ENCODE measurements around the gene TUBGCP5. TPM values are rescaled to one million over a fixed set of nuclear protein-coding genes. Genes with fewer than 3 reads are reported as not detected.

The TUBGCP5 gene
- total RNA-seq, 4 donors from 2014 or later: 21.9 to 48.4 (median 24.8) TPM

DNA sequence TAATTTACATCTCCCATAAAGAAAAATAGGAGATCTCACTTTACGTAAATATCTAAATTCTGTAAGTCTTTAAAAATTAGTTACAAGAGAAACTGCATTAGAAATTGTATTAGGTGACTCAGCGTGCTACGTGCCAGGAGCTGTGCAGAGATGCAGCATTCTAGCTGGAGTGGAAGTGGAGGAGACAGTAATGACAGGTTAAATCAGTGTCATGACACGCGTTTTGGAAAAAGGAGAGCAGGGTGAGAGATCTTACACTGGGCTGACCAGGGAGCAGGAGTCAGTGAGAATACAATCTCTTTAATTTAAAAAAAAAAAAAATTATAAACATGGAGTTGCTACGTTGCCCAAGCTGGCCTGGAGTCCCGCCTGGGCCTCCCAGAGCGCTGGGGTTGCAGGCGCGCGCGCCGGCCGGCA lies 635 bp downstream of the TUBGCP5 start:
- WGBS, 2 donors: 5% methylated on average over 14 of the region's 14 CpGs
- TF ChIP-seq POLR2A (IDR thresholded peaks at IDR 0.05): no peak
- TF ChIP-seq, protein P1, sequence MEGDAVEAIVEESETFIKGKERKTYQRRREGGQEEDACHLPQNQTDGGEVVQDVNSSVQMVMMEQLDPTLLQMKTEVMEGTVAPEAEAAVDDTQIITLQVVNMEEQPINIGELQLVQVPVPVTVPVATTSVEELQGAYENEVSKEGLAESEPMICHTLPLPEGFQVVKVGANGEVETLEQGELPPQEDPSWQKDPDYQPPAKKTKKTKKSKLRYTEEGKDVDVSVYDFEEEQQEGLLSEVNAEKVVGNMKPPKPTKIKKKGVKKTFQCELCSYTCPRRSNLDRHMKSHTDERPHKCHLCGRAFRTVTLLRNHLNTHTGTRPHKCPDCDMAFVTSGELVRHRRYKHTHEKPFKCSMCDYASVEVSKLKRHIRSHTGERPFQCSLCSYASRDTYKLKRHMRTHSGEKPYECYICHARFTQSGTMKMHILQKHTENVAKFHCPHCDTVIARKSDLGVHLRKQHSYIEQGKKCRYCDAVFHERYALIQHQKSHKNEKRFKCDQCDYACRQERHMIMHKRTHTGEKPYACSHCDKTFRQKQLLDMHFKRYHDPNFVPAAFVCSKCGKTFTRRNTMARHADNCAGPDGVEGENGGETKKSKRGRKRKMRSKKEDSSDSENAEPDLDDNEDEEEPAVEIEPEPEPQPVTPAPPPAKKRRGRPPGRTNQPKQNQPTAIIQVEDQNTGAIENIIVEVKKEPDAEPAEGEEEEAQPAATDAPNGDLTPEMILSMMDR (IDR thresholded peaks at IDR 0.05): no peak
- DNase-seq: peak in 1 of 2 donors; percentile 17
- Histone ChIP-seq H3K9me3 (no peaks in the 10 kb centered on the region), H3K27me3 (no peaks in the 10 kb centered on the region), H3K4me3 (replicated peaks in 1 of 3) (peak overlapping the region; percentile 31 to 90 (median 73)), H3K36me3 (peaks cover 0 to 6% of the 10 kb centered on the region in 2 donors), H3K27ac (peak overlapping the region; percentile 5 to 67 (median 10)), H3K4me1 (peaks cover 4 to 7% of the 10 kb centered on the region in 2 donors)
- intact Hi-C loops (cut with DNase I): loop anchor here (5.0 kb wide), 1 partner anchor 56 kb away; the partner anchor contains the start of gene CYFIP1

DNA sequence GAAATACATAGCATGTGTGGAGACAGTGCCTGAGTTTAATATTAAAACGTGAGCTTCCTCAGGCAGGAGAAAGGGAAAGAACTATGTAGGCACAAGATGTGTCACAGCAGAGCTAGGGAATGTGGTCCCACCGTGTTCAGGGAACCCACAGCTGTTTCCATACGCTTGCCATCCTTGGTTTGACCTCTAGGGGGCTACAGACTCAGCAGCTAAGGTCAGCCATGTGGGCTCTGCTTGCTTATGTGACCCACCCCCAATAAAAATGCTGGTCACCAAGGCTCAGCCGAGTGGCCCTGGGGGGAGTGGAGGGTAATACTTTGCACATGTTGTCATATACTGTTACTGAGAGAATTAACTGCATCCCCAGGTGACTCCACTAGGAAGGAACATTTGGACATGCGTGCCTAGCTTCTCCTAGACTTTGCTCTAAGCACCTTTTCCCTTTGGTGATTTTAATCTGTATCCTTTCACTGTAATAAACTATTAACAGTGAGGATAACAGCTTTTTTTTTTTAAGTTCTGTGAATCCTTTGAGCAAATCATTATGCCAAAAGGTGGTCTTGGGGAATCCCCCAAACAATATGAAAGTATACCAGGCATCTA lies 3.3 kb downstream of the TUBGCP5 start:
- H3K27ac ChIP-seq: no peak overlapping the region
- TF ChIP-seq POLR2A (IDR thresholded peaks at IDR 0.05): no peak
- TF ChIP-seq, protein P1 (IDR thresholded peaks at IDR 0.05): peak; percentile 16 to 69 (median 44)
- peaks cover 4 to 7% of the 10 kb centered on the region in 2 donors for H3K4me1 ChIP-seq
- intact Hi-C loops (cut with DNase I): loop anchor here (5.0 kb wide), 1 partner anchor 54 kb away; the partner anchor contains the start of gene CYFIP1
- no peak overlapping the region for H3K4me3 ChIP-seq (replicated peaks in 1 of 3)
- 45 to 53% methylated on average over 5 of the region's 5 CpGs for WGBS, 2 donors
- H3K36me3 ChIP-seq: peaks cover 0 to 14% of the 10 kb centered on the region in 2 donors
- H3K27me3 ChIP-seq: no peaks in the 10 kb centered on the region
- no peaks in the 10 kb centered on the region for H3K9me3 ChIP-seq
- peak; percentile 21 to 40 for DNase-seq

DNA sequence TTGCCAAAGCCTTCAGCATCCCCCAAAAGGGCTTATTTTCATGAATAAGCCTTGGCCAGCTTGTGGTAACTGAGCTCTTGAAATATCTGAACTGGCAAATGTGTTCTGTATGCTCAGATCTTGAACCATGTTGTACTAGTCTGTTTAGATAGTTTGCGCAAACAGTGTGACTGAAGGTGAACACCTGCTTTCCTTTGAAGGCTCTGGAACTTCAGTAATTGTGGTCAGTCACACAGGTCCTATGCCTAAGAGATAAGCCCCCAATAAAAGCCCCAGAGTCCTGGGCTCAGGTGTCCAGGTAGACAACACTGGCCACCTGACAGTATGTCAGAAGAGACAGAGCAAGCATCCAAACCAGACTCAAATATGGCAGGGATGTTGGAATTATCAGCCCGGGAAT lies 5.4 kb downstream of the TUBGCP5 start:
- H3K27ac ChIP-seq: no peak overlapping the region
- no peak for TF ChIP-seq POLR2A (IDR thresholded peaks at IDR 0.05)
- TF ChIP-seq, protein P1 (IDR thresholded peaks at IDR 0.05): no peak
- no peak for DNase-seq
- no peaks in the 10 kb centered on the region for H3K27me3 ChIP-seq
- H3K4me1 ChIP-seq: peaks cover 0 to 4% of the 10 kb centered on the region in 2 donors
- H3K9me3 ChIP-seq: no peaks in the 10 kb centered on the region
- whole genome bisulfite sequencing, 2 donors: 97 to 98% methylated on average over 2 of the region's 2 CpGs
- H3K4me3 ChIP-seq (replicated peaks in 1 of 3): no peak overlapping the region
- H3K36me3 ChIP-seq: peaks cover 15 to 35% of the 10 kb centered on the region in 2 donors
- intact Hi-C loops (cut with DNase I): no loop called here

DNA sequence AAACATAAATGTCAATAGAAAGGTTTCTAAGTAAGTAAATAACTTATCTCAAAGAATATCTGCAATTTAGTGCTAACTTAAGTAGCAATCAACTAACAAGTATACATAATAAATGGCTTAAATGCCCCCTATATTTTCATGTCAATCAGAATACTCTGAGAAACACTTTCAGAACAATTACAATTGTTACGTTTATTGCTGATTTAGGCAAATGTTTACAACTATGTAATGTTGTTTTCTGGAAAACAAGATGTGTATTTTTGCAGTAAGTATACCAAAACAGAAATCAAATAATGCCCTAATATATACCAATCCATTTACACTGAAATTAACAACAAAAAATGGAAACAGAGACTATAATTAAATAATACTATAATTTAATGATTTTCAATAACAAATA lies 13.2 kb downstream of the TUBGCP5 start:
- Histone ChIP-seq H3K27ac (no peak overlapping the region), H3K4me3 (replicated peaks in 1 of 3) (no peak overlapping the region), H3K4me1 (no peaks in the 10 kb centered on the region), H3K36me3 (peaks cover 63 to 88% of the 10 kb centered on the region in 2 donors), H3K27me3 (no peaks in the 10 kb centered on the region), H3K9me3 (no peaks in the 10 kb centered on the region)
- no peak for TF ChIP-seq POLR2A (IDR thresholded peaks at IDR 0.05)
- TF ChIP-seq, protein P1 (IDR thresholded peaks at IDR 0.05): no peak
- intact Hi-C loops (cut with DNase I): no loop called here
- no peak for DNase-seq
- 93 to 94% methylated on average over 1 of the region's 1 CpG for WGBS, 2 donors

DNA sequence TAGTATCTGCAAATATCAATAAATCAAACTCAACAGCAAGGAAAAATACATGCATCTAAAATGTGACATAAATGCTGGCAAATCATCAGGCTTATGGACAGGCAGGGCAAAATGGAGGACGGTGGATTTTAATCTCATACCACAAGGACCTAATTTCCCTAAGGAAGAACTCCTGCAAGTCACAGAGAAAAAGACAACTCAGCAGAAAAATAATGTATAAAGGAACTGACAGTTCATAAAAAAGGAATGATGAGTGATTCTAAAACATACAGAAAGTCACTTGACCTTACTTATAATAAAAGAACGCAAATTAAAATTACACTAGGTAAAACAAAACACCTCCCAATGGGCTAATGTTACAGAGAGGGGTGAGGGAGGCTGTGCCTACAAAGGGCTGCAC lies 17.2 kb downstream of the TUBGCP5 start:
- Histone ChIP-seq H3K4me3 (replicated peaks in 1 of 3) (no peak overlapping the region), H3K27me3 (no peaks in the 10 kb centered on the region), H3K9me3 (no peaks in the 10 kb centered on the region), H3K4me1 (no peaks in the 10 kb centered on the region), H3K27ac (no peak overlapping the region), H3K36me3 (peaks cover 74 to 82% of the 10 kb centered on the region in 2 donors)
- intact Hi-C loops (cut with DNase I): no loop called here
- TF ChIP-seq, protein P1 (IDR thresholded peaks at IDR 0.05): no peak
- no peak for TF ChIP-seq POLR2A (IDR thresholded peaks at IDR 0.05)
- no peak for DNase-seq
- WGBS, 2 donors: 94 to 95% methylated on average over 2 of the region's 2 CpGs
